HG03139 (cell line): ENCODE data around the gene NUDT4B.
"Not testable (repeated sequence)": the region's sequence is repeated elsewhere in the genome, so short reads cannot be mapped to it uniquely, and the experiment has no call there.

Source experiments
- ATAC-seq: cut with Tn5 transposase; IDR thresholded peaks from one replicate; pipeline ENCODE4 v1.9.1; 2021; ENCODE audit not compliant: unreplicated experiment

The NUDT4B gene

GRCh38 chr1:148793762-148794332 lies 45.3 kb downstream of the NUDT4B start:
- not testable (repeated sequence) for ATAC-seq
